CD4-positive, alpha-beta T cell (primary cell): ENCODE data around the gene MAPK8IP2. TPM values are rescaled to one million over a fixed set of nuclear protein-coding genes. Genes with fewer than 3 reads are reported as not detected.

Source experiments
- ATAC-seq: fragments of 200-7000 bp; cut with Tn5 transposase; one replicate; pipeline ENCODE4 v1.10.0; 2022; ENCODE audit warnings: mild to moderate bottlenecking; ENCODE audit not compliant: poor library complexity
- CTCF ChIA-PET: fragments of 350-600 bp; sonication (Branson Sonifier 250); formaldehyde crosslinking; loops from one replicate; lab custom pipeline; 2021; ENCODE audit warnings: antibody characterized with exemption, inconsistent platforms; lab: Charles Lee
- POLR2A ChIA-PET: fragments of 350-600 bp; sonication (Branson Sonifier 250); formaldehyde crosslinking; loops from one replicate; lab custom pipeline; 2021; ENCODE audit warnings: antibody characterized with exemption, inconsistent platforms; lab: Charles Lee
- DNase-seq, 14 experiments: peaks; one replicate each; pipeline ENCODE4 v3.0.0-alpha.2; 2013 to 2020; ENCODE audit warnings: mixed read lengths in 2 of 14
- H3K27ac ChIP-seq, 2 donors: one replicate each; pipeline versions ENCODE4 v1.5.1 to v1.7.0; 2013; ENCODE audit warnings: low read length in 2 of 2, low read depth in 1 of 2, mild to moderate bottlenecking in 1 of 2
- H3K27me3 ChIP-seq, 2 experiments: 1 replicate in 1 of 2; 2 replicates in 1 of 2; pipeline versions ENCODE4 v1.6.1 to v1.7.0; 2013; ENCODE audit warnings: low read length in 2 of 2, control low read depth in 1 of 2, mild to moderate bottlenecking in 1 of 2, moderate library complexity in 1 of 2; ENCODE audit not compliant: insufficient read depth in 2 of 2, control insufficient read depth in 1 of 2
- H3K36me3 ChIP-seq: one replicate; pipeline ENCODE4 v1.6.1; 2013; ENCODE audit warnings: low read length, control low read depth; ENCODE audit not compliant: insufficient read depth
- H3K4me1 ChIP-seq: one replicate; pipeline ENCODE4 v1.6.1; 2013; ENCODE audit warnings: low read length, control low read depth; ENCODE audit not compliant: insufficient read depth
- H3K4me3 ChIP-seq: one replicate; pipeline ENCODE4 v1.5.1; 2013; ENCODE audit warnings: mild to moderate bottlenecking, low read length, moderate library complexity
- H3K9me3 ChIP-seq, 2 experiments: 1 replicate in 1 of 2; 2 replicates in 1 of 2; pipeline versions ENCODE4 v1.6.1 to v1.7.0; 2013; ENCODE audit warnings: low read length in 2 of 2, mild to moderate bottlenecking in 2 of 2, control low read depth in 1 of 2, moderate library complexity in 1 of 2; ENCODE audit not compliant: control insufficient read depth in 1 of 2, insufficient read depth in 1 of 2
- H3K27ac Mint-ChIP-seq: one replicate; pipeline ENCODE4 v1.8.0; 2020; ENCODE audit warnings: mixed read lengths
- H3K27me3 Mint-ChIP-seq: one replicate; pipeline ENCODE4 v1.8.0; 2021; ENCODE audit warnings: mixed read lengths
- H3K36me3 Mint-ChIP-seq: one replicate; pipeline ENCODE4 v1.8.0; 2021; ENCODE audit warnings: low read depth, mixed read lengths
- H3K4me1 Mint-ChIP-seq: one replicate; pipeline ENCODE4 v1.8.0; 2021; ENCODE audit warnings: low read depth, mixed read lengths
- H3K4me3 Mint-ChIP-seq: one replicate; pipeline ENCODE4 v1.8.0; 2020; ENCODE audit warnings: mild to moderate bottlenecking, mixed read lengths
- H3K9me3 Mint-ChIP-seq: one replicate; pipeline ENCODE4 v1.8.0; 2020; ENCODE audit warnings: mixed read lengths
- CTCF ChIP-seq: fragments of 200-600 bp; IDR thresholded peaks from one replicate; pipeline ENCODE4 v1.8.0; 2022; ENCODE audit warnings: antibody characterized with exemption, mild to moderate bottlenecking
- intact Hi-C, 2 experiments: fragments of 100-400 bp; cut with DNase I in 1 of 2; cut with micrococcal nuclease in 1 of 2; formaldehyde crosslinking; loops; one replicate each; pipeline versions ENCODE4 v1.15.1 to v1.9.0; 2023 to 2025; cut with DNase I, micrococcal nuclease
- total RNA-seq, 174 experiments: library from RNA in 2 of 174; stranded (reverse) in 2 of 174; gene quantifications; one replicate each; pipeline ENCODE4 v1.2.3 and lab custom pipeline; 2021 to 2026

The MAPK8IP2 gene
- total RNA-seq, 2 experiments from 2014 or later: 0.31 to 0.52 TPM

GRCh38 chr22:50601669-50602337, 1.2 kb downstream of the MAPK8IP2 start:
- H3K9me3 ChIP-seq: peaks cover 0 to 26% of the 10 kb centered on the region in 2 experiments
- peaks cover 45% of the 10 kb centered on the region for H3K27me3 Mint-ChIP-seq
- H3K27ac Mint-ChIP-seq: no peak overlapping the region
- no peak for ATAC-seq
- CTCF ChIA-PET: no interaction called here
- no peak overlapping the region for H3K4me3 ChIP-seq
- POLR2A ChIA-PET: interaction anchor here (0.8 to 1.6 kb wide), 2 partner anchors 19 to 76 kb away, joined by 3 read pairs; partner anchors contain the start of gene SCO2
- intact Hi-C loops: no loop called here
- no peaks in the 10 kb centered on the region for H3K9me3 Mint-ChIP-seq
- no peaks in the 10 kb centered on the region for H3K36me3 ChIP-seq
- no peak overlapping the region for H3K27ac ChIP-seq
- H3K4me1 ChIP-seq: peaks cover 7% of the 10 kb centered on the region
- H3K4me3 Mint-ChIP-seq: peak overlapping the region; percentile 79
- H3K4me1 Mint-ChIP-seq: peaks cover 15% of the 10 kb centered on the region
- DNase-seq: no peak
- peaks cover 6% of the 10 kb centered on the region for H3K36me3 Mint-ChIP-seq
- no peak for TF ChIP-seq CTCF
- H3K27me3 ChIP-seq: peaks cover 46 to 71% of the 10 kb centered on the region in 2 experiments

GRCh38 chr22:50602338-50602700, 1.7 kb downstream of the MAPK8IP2 start:
- Mint-ChIP-seq H3K27me3 (peaks cover 43% of the 10 kb centered on the region), H3K27ac (no peak overlapping the region), H3K36me3 (peaks cover 4% of the 10 kb centered on the region), H3K9me3 (no peaks in the 10 kb centered on the region), H3K4me1 (peaks cover 12% of the 10 kb centered on the region), H3K4me3 (peak overlapping the region; percentile 79)
- Histone ChIP-seq H3K36me3 (no peaks in the 10 kb centered on the region), H3K9me3 (peaks cover 0 to 26% of the 10 kb centered on the region in 2 experiments), H3K27ac (no peak overlapping the region), H3K27me3 (peaks cover 51 to 75% of the 10 kb centered on the region in 2 experiments), H3K4me1 (peaks cover 7% of the 10 kb centered on the region), H3K4me3 (no peak overlapping the region)
- ChIA-PET POLR2A (interaction anchor here (1.6 kb wide), 1 partner anchor 77 kb away, joined by 3 read pairs; the partner anchor contains the start of gene SCO2), CTCF (no interaction called here)
- no peak for ATAC-seq
- intact Hi-C loops: no loop called here
- no peak for TF ChIP-seq CTCF
- no peak for DNase-seq

GRCh38 chr22:50603511-50604255, 3.1 kb downstream of the MAPK8IP2 start:
- no peak overlapping the region for H3K27ac Mint-ChIP-seq
- no peaks in the 10 kb centered on the region for H3K36me3 ChIP-seq
- peaks cover 4% of the 10 kb centered on the region for H3K36me3 Mint-ChIP-seq
- no peak overlapping the region for H3K4me3 ChIP-seq
- no peaks in the 10 kb centered on the region for H3K9me3 Mint-ChIP-seq
- POLR2A ChIA-PET: interaction anchor here (1.3 kb wide), 1 partner anchor 17 kb away, joined by 3 read pairs; no protein-coding TSS in a partner anchor
- peak in 1 of 14 experiments; percentile 10 for DNase-seq
- TF ChIP-seq CTCF: no peak
- no peak for ATAC-seq
- no peak overlapping the region for H3K27ac ChIP-seq
- peaks cover 46% of the 10 kb centered on the region for H3K27me3 Mint-ChIP-seq
- H3K27me3 ChIP-seq: peaks cover 49 to 72% of the 10 kb centered on the region in 2 experiments
- H3K4me1 Mint-ChIP-seq: peaks cover 10% of the 10 kb centered on the region
- CTCF ChIA-PET: no interaction called here
- H3K4me1 ChIP-seq: peaks cover 7% of the 10 kb centered on the region
- intact Hi-C loops: no loop called here
- H3K4me3 Mint-ChIP-seq: no peak overlapping the region
- peaks cover 0 to 26% of the 10 kb centered on the region in 2 experiments for H3K9me3 ChIP-seq
